SH-SY5Y (cell line): ENCODE data around the gene TFEB.

Experiments
- GATA2 ChIP-seq: IDR thresholded peaks from 2 replicates; pipeline ENCODE4 v1.6.1; 2011; ENCODE audit warnings: mild to moderate bottlenecking, low read depth, low read length
- GATA3 ChIP-seq: IDR thresholded peaks from 2 replicates; pipeline ENCODE4 v1.6.1; 2011; ENCODE audit warnings: low read depth, mild to moderate bottlenecking, low read length, moderate library complexity

The TFEB gene

GRCh38 chr6:41714556-41715273 is 20.7 kb downstream of the TFEB start:
- TF ChIP-seq GATA3, result no peak

GRCh38 chr6:41713650-41714291 is 21.6 kb downstream of the TFEB start:
- TF ChIP-seq GATA2 (no peak), GATA3 (no peak)

GRCh38 chr6:41713159-41713649 is 22.2 kb downstream of the TFEB start:
- TF ChIP-seq GATA3 (no peak), GATA2 (no peak)

- TF ChIP-seq GATA2 (no peak), GATA3 (no peak)
Observed at GRCh38 chr6:41712651-41713103, 22.7 kb downstream of the TFEB start.

GRCh38 chr6:41711323-41712038 is 23.9 kb downstream of the TFEB start:
- TF ChIP-seq GATA2, result no peak
- no peak for TF ChIP-seq GATA3

- TF ChIP-seq GATA3, result no peak
- no peak for TF ChIP-seq GATA2
Observed at GRCh38 chr6:41709375-41709774, 26.0 kb downstream of the TFEB start.

GRCh38 chr6:41708856-41709255 is 26.6 kb downstream of the TFEB start:
- no peak for TF ChIP-seq GATA3
- TF ChIP-seq GATA2, result no peak

GRCh38 chr6:41707565-41708200 is 27.7 kb downstream of the TFEB start:
- no peak for TF ChIP-seq GATA3
- no peak for TF ChIP-seq GATA2

- TF ChIP-seq GATA3 (no peak), GATA2 (no peak)
Observed at GRCh38 chr6:41706876-41707564, 28.4 kb downstream of the TFEB start.

- TF ChIP-seq GATA3 (no peak), GATA2 (no peak)
Observed at GRCh38 chr6:41705996-41706835, 29.2 kb downstream of the TFEB start.

- no peak for TF ChIP-seq GATA3
- TF ChIP-seq GATA2, result no peak
Observed at GRCh38 chr6:41705311-41705995, 30.0 kb downstream of the TFEB start.

- no peak for TF ChIP-seq GATA2
- no peak for TF ChIP-seq GATA3
Observed at GRCh38 chr6:41704656-41705310, 30.6 kb downstream of the TFEB start.

GRCh38 chr6:41704028-41704427 is 31.4 kb downstream of the TFEB start:
- no peak for TF ChIP-seq GATA2
